ENCODE measurements around the gene AKAP13.

DNA sequence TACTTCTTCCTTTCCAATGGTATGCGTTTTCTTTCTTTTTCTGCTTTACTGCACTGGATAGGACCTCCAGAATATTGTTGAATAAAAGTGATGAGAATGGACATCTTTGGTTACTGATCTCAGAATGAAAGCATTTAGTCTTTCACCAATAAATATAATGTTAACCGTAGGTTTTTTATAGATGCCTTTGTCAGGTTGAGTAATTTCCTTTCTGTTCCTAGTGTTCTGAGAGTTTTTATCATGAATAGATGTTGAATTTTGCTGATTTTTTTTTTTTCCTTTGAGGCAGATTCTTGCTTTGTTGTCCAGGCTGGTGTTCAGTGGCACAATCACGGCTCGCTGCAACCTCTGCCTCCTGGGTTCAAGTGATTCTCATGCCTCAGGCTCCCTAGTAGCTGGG, 255.9 kb downstream of the AKAP13 start:
- TF ChIP-seq, protein P1, sequence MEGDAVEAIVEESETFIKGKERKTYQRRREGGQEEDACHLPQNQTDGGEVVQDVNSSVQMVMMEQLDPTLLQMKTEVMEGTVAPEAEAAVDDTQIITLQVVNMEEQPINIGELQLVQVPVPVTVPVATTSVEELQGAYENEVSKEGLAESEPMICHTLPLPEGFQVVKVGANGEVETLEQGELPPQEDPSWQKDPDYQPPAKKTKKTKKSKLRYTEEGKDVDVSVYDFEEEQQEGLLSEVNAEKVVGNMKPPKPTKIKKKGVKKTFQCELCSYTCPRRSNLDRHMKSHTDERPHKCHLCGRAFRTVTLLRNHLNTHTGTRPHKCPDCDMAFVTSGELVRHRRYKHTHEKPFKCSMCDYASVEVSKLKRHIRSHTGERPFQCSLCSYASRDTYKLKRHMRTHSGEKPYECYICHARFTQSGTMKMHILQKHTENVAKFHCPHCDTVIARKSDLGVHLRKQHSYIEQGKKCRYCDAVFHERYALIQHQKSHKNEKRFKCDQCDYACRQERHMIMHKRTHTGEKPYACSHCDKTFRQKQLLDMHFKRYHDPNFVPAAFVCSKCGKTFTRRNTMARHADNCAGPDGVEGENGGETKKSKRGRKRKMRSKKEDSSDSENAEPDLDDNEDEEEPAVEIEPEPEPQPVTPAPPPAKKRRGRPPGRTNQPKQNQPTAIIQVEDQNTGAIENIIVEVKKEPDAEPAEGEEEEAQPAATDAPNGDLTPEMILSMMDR (conservative IDR thresholded peaks at IDR 0.05) = no peak
- no peak for TF ChIP-seq ZFX (IDR thresholded peaks at IDR 0.05)

Data from C4-2B (cell line).